ENCODE data around the gene DNAH9. TPM values are rescaled to one million over a fixed set of nuclear protein-coding genes. Genes with fewer than 3 reads are reported as not detected.

Gene DNAH9
- total and polyA plus RNA-seq, 2 of the 8 experiments (the other 6 are each of a cell fraction or from before 2014, with no cell fraction given): 0.21 to 0.86 TPM

GRCh38 chr17:11638700-11639265 is 40.5 kb downstream of the DNAH9 start:
- no peak overlapping the region for H3K4me2 ChIP-seq (ENCODE audit: insufficient read depth in 1 of 2, low read depth in 2 of 2, low read length in 2 of 2)
- H4K91ac ChIP-seq (replicated peaks; ENCODE audit: insufficient read length, low read length): no peak overlapping the region
- H3K14ac ChIP-seq (ENCODE audit: insufficient read length): no peak overlapping the region
- CTCF ChIA-PET (ENCODE audit: partially characterized antibody): interaction anchor here (0.6 to 1.3 kb wide), 4 partner anchors 247 to 1022 kb away, joined by 3 read pairs; no protein-coding TSS in a partner anchor
- POLR2A ChIA-PET (ENCODE audit: partially characterized antibody): no interaction called here
- no peak overlapping the region for H3K9ac ChIP-seq (replicated peaks in 1 of 4; ENCODE audit: extremely low read depth in 1 of 4, low read depth in 3 of 4, low read length in 3 of 4)
- H3K79me2 ChIP-seq (ENCODE audit: control insufficient read depth in 1 of 2, insufficient read depth in 2 of 2, low read length in 2 of 2): no peaks in the 10 kb centered on the region
- no peak overlapping the region for H2AK5ac ChIP-seq (ENCODE audit: low read depth, low read length)
- FAIRE-seq: no peak
- no peaks in the 10 kb centered on the region for H3K23me2 ChIP-seq (ENCODE audit: low read depth, low read length)
- no peak overlapping the region for H4K8ac ChIP-seq (ENCODE audit: extremely low read depth, insufficient read depth, low read length)
- no peaks in the 10 kb centered on the region for H4K20me1 ChIP-seq (replicated peaks in 1 of 2; ENCODE audit: control insufficient read depth in 1 of 2, insufficient read depth in 2 of 2, low read length in 2 of 2)
- no peak overlapping the region for H2BK5ac ChIP-seq (ENCODE audit: low read depth, low read length)
- H3K79me1 ChIP-seq (ENCODE audit: low read depth, low read length): no peaks in the 10 kb centered on the region
- no peak overlapping the region for H3K23ac ChIP-seq (ENCODE audit: insufficient read length)
- H2BK15ac ChIP-seq (ENCODE audit: low read length): no peak overlapping the region
- H2BK120ac ChIP-seq (replicated peaks; ENCODE audit: low read depth, low read length): no peak overlapping the region
- no peaks in the 10 kb centered on the region for H3K36me3 ChIP-seq (ENCODE audit: control insufficient read depth in 2 of 4, insufficient read depth in 4 of 4, low read length in 3 of 4)
- no peak overlapping the region for H3K4ac ChIP-seq (replicated peaks; ENCODE audit: insufficient read length, low read depth, low read length)
- no peaks in the 10 kb centered on the region for H3K27me3 ChIP-seq (replicated peaks in 1 of 4; ENCODE audit: control insufficient read depth in 3 of 4, extremely low read depth in 1 of 4, insufficient read depth in 3 of 4, low read length in 3 of 4)
- H3K9me3 ChIP-seq (ENCODE audit: insufficient read depth in 2 of 2, low read depth in 1 of 2, low read length in 1 of 2): no peaks in the 10 kb centered on the region
- H2BK20ac ChIP-seq (ENCODE audit: low read length): no peak overlapping the region
- no peak overlapping the region for H2AFZ ChIP-seq (ENCODE audit: low read length)
- H3K27ac ChIP-seq (ENCODE audit: low read depth, low read length): no peak overlapping the region
- no peak overlapping the region for H4K5ac ChIP-seq (ENCODE audit: insufficient read length, low read depth, low read length)
- H3K4me1 ChIP-seq (replicated peaks in 1 of 4; ENCODE audit: control insufficient read depth in 3 of 4, insufficient read depth in 4 of 4, low read length in 3 of 4): no peaks in the 10 kb centered on the region
- no peak overlapping the region for H3K56ac ChIP-seq (replicated peaks; ENCODE audit: insufficient read length, low read depth, low read length)
- H3K18ac ChIP-seq (ENCODE audit: extremely low read depth, low read length): no peak overlapping the region
- H2BK12ac ChIP-seq (ENCODE audit: low read depth, low read length): no peak overlapping the region
- DNase-seq (ENCODE audit: low read depth in 1 of 2, low spot score in 2 of 2): no peak
- 91% methylated on average over 2 of the region's 2 CpGs; no CpG with 5 or more reads in 1 of the 2 experiments for WGBS, 2 experiments (ENCODE audit: extremely low coverage in 1 of 2, insufficient coverage in 1 of 2, insufficient read length in 1 of 2, insufficient replicate concordance in 2 of 2, low coverage in 1 of 2, low lambda C conversion rate in 2 of 2, missing lambda C conversion rate in 1 of 2)
- no peak overlapping the region for H3K4me3 ChIP-seq (ENCODE audit: extremely low read depth in 1 of 4, insufficient read depth in 2 of 4, low read depth in 3 of 4, low read length in 4 of 4)
- no peak for TF ChIP-seq RAD21 (IDR thresholded peaks at IDR 0.05 in 1 of 2, conservative IDR thresholded peaks at IDR 0.05 in 1 of 2; ENCODE audit: low read depth in 2 of 2, low read length in 2 of 2)
- no peak for TF ChIP-seq POLR2A (IDR thresholded peaks at IDR 0.05; ENCODE audit: control extremely low read depth in 1 of 2, low read depth in 2 of 2, low read length in 2 of 2)
- no peak for TF ChIP-seq EZH2 (IDR thresholded peaks at IDR 0.05; ENCODE audit: low read depth, low read length, severe bottlenecking)
- no peak for TF ChIP-seq KDM1A (IDR thresholded peaks at IDR 0.05; ENCODE audit: borderline replicate concordance, low read length)
- TF ChIP-seq FOSL1 (IDR thresholded peaks at IDR 0.05; ENCODE audit: insufficient read depth, low read depth, low read length): no peak
- TF ChIP-seq SRF (IDR thresholded peaks at IDR 0.05; ENCODE audit: low read depth, low read length): no peak
- TF ChIP-seq TCF12 (IDR thresholded peaks at IDR 0.05; ENCODE audit: low read depth, low read length): no peak

Data from H1 (cell line).